HUES64 (cell line): ENCODE measurements around the gene MACROD2.

Experiments used
- H3K27ac ChIP-seq: 2 replicates; pipeline ENCODE4 v1.7.0; 2013; ENCODE audit warnings: low read depth, low read length, inconsistent platforms
- H3K27me3 ChIP-seq: 2 replicates; pipeline ENCODE4 v1.6.1; 2013; ENCODE audit warnings: mild to moderate bottlenecking, low read length; ENCODE audit not compliant: insufficient read depth
- H3K36me3 ChIP-seq: 2 replicates; pipeline ENCODE4 v1.6.1; 2013; ENCODE audit warnings: mild to moderate bottlenecking, low read length; ENCODE audit not compliant: insufficient read depth
- H3K4me1 ChIP-seq: 2 replicates; pipeline ENCODE4 v1.6.1; 2013; ENCODE audit warnings: mild to moderate bottlenecking, low read length, moderate library complexity; ENCODE audit not compliant: insufficient read depth
- H3K4me3 ChIP-seq: 2 replicates; pipeline ENCODE4 v1.5.1; 2013; ENCODE audit warnings: mild to moderate bottlenecking, low read length, moderate library complexity
- H3K9ac ChIP-seq: 2 replicates; pipeline ENCODE4 v1.6.1; 2013; ENCODE audit warnings: mild to moderate bottlenecking, low read depth, low read length
- H3K9me3 ChIP-seq: 2 replicates; pipeline ENCODE4 v1.6.1; 2013; ENCODE audit warnings: low read depth, low read length; ENCODE audit not compliant: insufficient read depth
- WGBS: fragments of 150-250, 120-280 bp; methylation state at CpG from one replicate; pipeline ENCODE4 v1.1.7; 2013; ENCODE audit warnings: missing lambda C conversion rate; 5-methylcytosine and 5-hydroxymethylcytosine counted together

The MACROD2 gene

DNA sequence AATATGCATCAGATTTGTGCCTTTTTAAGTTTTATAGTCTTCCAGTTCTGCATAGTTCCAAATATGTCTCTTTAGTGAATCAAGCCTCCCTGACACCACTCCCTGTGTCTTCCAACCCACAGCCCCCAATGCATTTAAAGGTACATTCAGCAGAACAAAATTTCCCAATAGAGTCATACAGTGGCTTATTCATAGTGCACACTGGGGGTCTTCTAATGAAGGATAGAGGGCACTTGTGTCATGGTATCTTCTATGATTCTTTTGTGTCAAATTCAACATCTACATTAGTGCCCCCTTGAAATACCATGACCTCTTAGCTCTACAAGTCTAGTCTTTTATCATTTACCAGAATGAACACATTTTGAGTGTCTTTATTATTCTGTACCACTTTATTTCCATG, 308.3 kb downstream of the MACROD2 start:
- Histone ChIP-seq H3K9me3 (no peaks in the 10 kb centered on the region), H3K4me1 (peaks cover 4% of the 10 kb centered on the region; the same call in 1 of the 2 replicates), H3K27me3 (no peaks in the 10 kb centered on the region), H3K36me3 (no peaks in the 10 kb centered on the region), H3K27ac (no peak overlapping the region), H3K4me3 (no peak overlapping the region), H3K9ac (no peak overlapping the region)

DNA sequence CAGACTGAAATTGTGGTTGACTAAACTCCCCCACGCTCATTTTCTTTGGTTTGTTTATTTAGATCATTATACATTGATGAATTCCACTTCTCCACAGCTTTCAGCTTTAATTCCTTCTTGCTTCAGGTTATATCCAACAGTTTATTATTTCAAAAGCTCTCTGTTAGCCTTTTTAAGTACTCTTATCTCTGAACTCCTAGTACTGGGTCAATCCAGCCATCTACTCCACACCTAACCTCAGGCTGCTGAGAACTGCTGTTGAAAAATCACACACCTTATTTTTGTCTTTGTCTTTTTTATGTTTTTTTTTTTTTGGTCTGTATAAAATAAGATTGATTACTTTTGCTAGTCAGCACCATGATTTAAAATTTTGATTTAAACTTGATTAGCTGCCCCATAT, 309.2 kb downstream of the MACROD2 start:
- no peaks in the 10 kb centered on the region for H3K27me3 ChIP-seq
- WGBS = 86% methylated on average over 1 of the region's 1 CpG
- no peak overlapping the region for H3K9ac ChIP-seq
- H3K27ac ChIP-seq = no peak overlapping the region
- H3K4me1 ChIP-seq = peaks cover 4% of the 10 kb centered on the region; the same call in 1 of the 2 replicates
- no peaks in the 10 kb centered on the region for H3K9me3 ChIP-seq
- no peaks in the 10 kb centered on the region for H3K36me3 ChIP-seq
- H3K4me3 ChIP-seq = no peak overlapping the region

DNA sequence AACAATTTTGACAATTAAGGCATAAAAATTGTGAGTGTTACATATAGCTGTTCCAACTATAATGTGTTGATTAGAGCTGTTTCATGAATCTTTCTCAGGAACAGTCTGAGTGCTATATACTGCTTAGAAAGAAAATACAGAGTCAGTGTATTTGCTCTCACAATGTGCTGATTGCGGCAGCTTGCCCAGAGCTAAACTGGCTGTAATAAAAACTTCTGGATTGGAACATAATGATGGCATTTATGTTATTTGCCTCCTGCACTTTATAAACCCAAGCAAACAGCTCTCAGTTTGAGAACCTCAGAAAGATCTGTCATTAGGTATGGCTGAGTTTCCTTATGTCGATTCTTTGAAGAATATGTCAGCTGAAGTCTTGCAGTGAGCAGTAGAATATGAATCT, 312.6 kb downstream of the MACROD2 start:
- WGBS = 97% methylated on average over 2 of the region's 2 CpGs
- Histone ChIP-seq H3K4me3 (no peak overlapping the region), H3K4me1 (peaks cover 4% of the 10 kb centered on the region; the same call in 1 of the 2 replicates), H3K9me3 (no peaks in the 10 kb centered on the region), H3K9ac (no peak overlapping the region), H3K36me3 (no peaks in the 10 kb centered on the region), H3K27ac (no peak overlapping the region), H3K27me3 (no peaks in the 10 kb centered on the region)

DNA sequence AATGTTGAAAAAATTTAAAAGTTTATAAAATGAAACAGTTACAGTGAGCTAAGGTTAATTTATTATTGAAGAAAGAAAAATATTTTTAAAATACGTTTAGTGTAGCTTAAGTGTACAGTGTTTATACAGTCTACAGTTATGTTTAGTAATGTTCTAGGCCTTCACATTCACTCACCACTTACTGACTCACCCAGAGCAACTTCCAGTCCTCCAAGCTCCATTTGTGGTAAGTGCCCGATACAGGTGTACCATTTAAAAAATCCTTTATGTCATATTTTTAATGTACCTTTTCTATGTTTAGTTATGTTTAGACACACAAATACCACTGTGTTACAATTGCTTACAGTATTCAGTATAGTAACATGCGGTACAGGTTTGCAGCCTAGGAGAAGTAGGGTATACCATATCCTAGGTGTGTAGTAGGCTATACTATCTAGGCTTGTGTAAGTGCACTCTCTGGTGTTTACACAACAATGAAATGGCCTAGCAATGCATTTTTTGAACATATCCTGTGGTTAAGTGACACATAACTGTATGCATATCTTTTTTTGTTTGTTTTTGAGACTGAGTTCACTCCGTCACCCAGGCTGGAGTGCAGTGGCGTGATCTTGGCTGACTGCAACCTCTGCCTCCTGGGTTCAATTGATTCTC, 315.8 kb downstream of the MACROD2 start:
- 95% methylated on average over 4 of the region's 5 CpGs for WGBS

DNA sequence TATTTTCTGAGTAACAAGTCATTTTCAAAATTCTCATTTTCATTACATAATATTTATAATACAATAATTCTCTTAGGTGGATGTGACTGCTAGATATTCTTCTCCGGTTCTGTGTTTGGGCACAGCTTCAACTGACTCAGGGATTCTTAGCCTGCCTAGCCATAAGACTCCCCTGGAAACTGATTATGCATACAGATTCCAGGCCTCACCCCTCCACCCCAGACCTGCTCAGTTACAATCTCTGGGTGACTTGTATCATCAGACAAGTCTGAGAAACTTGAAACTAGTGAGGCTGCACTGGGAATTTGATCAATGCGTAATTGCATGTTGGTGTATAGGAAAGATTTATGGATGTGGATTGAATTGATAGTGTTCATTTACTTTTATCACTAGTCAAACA, 316.7 kb downstream of the MACROD2 start:
- H3K27me3 ChIP-seq = no peaks in the 10 kb centered on the region
- H3K4me1 ChIP-seq = peaks cover 8% of the 10 kb centered on the region
- no peak overlapping the region for H3K9ac ChIP-seq
- H3K4me3 ChIP-seq = no peak overlapping the region
- no peaks in the 10 kb centered on the region for H3K9me3 ChIP-seq
- H3K27ac ChIP-seq = no peak overlapping the region
- 94% methylated on average over 2 of the region's 2 CpGs for WGBS
- H3K36me3 ChIP-seq = no peaks in the 10 kb centered on the region

More for the DNA sequence above, 315.8 kb downstream of the MACROD2 start:
- no peak overlapping the region for H3K9ac ChIP-seq
- no peaks in the 10 kb centered on the region for H3K36me3 ChIP-seq
- H3K9me3 ChIP-seq = no peaks in the 10 kb centered on the region
- no peak overlapping the region for H3K27ac ChIP-seq
- no peaks in the 10 kb centered on the region for H3K27me3 ChIP-seq
- no peak overlapping the region for H3K4me3 ChIP-seq
- H3K4me1 ChIP-seq = peaks cover 8% of the 10 kb centered on the region

DNA sequence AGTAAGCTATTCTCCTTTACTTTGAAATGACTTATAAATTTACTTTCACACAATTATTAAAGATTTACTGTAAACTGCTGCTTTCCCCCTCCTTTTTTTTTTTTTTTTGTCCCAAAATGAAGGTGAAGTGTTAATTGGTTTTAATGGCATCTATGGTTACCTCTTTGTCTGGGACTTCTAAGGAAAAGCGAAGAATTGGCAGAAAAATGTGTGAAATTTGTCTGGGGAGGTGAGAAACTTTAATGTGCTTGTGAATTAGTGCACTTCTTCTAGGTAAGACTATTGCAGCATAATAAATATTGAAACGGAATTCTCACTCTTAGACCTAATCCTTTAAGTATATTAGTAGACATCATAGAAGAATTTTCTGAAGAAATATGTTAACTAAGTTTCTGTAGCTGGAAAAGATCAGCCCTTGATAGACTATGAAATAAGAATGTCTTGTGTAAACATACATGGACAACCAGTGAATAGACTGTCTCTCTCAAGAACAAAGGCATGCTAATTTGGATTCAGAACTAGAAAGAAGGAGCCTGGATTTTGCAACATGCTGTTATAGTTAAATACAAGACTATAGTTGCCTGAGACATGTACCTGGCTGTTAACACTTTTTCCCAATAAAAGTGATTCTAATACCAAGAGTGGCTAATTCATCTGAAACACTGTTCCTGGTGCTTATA, 318.2 kb downstream of the MACROD2 start:
- Histone ChIP-seq H3K4me3 (no peak overlapping the region), H3K4me1 (peaks cover 8% of the 10 kb centered on the region), H3K9me3 (no peaks in the 10 kb centered on the region), H3K36me3 (no peaks in the 10 kb centered on the region), H3K27me3 (no peaks in the 10 kb centered on the region), H3K27ac (no peak overlapping the region), H3K9ac (no peak overlapping the region)
- 52% methylated on average over 1 of the region's 2 CpGs for WGBS

DNA sequence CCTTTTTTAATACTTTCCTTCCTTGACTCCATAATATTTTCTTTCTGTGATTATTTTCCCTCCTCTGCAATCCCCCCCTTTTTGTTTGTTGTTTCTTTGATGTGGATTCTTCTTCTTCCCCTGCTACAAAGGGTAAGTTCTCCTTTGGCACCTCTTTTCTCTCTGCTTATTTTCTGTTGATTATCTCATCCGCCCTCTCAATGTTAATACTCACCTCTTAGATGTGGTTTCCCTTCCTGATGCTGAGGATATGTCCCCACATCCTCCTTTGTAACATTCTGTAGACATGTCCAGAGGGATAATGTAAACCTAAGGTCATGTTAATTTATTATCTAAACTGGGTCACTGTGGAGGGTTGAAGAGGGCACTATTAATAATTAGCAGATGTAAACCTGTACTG, 324.4 kb downstream of the MACROD2 start:
- Histone ChIP-seq H3K4me3 (no peak overlapping the region), H3K27ac (no peak overlapping the region), H3K27me3 (no peaks in the 10 kb centered on the region), H3K4me1 (no peaks in the 10 kb centered on the region), H3K36me3 (no peaks in the 10 kb centered on the region; the same call in 1 of the 2 replicates), H3K9me3 (no peaks in the 10 kb centered on the region), H3K9ac (no peak overlapping the region)
- 86% methylated on average over 1 of the region's 1 CpG for WGBS

DNA sequence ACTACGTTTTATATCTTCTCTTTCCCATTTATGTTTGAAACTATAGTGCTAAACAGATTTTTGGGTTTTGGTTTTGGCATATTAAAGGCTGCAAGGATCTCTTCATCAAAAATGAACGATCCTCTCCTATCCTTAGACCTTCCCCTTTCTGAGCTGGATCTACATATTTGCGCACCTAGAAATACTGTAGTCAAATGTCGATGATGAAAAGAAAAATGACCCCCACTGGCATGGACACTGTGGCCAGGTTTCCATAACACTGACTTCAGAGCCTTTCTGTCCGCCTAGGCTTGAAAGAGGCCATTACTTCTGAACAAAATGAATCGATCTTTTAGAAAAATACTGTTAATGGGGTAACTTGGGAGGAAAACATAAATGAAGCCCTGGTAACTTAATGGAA, 336.3 kb downstream of the MACROD2 start:
- peaks cover 16% of the 10 kb centered on the region; the same call in 1 of the 2 replicates for H3K36me3 ChIP-seq
- no peaks in the 10 kb centered on the region for H3K9me3 ChIP-seq
- no peak overlapping the region for H3K27ac ChIP-seq
- peaks cover 50% of the 10 kb centered on the region for H3K4me1 ChIP-seq
- peak overlapping the region; percentile 19; the same call in 1 of the 2 replicates for H3K4me3 ChIP-seq
- H3K9ac ChIP-seq = no peak overlapping the region
- WGBS = 72% methylated on average over 5 of the region's 6 CpGs
- H3K27me3 ChIP-seq = peaks cover 5% of the 10 kb centered on the region; the same call in 1 of the 2 replicates

DNA sequence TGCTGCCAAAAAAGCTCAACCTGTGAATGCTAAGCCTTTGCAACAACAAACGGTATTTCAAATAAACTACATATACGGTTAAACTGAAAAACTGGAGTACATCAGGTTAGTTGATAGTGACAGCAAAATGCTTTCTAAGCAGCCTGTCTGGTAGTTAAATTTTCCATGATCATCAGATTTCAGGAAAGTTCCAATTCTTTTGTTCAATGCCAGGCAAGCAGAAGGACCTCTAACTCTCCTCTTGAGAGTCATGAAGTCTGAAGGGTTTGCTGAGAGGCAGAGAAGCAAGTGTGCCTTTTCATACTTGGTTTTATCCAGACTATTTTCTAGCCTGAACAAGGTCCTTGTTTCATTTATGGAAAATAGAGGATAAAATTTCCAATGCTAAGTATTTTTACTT, 337.6 kb downstream of the MACROD2 start:
- Histone ChIP-seq H3K9me3 (no peaks in the 10 kb centered on the region), H3K4me1 (peaks cover 52% of the 10 kb centered on the region), H3K27me3 (peaks cover 5% of the 10 kb centered on the region; the same call in 1 of the 2 replicates), H3K27ac (no peak overlapping the region), H3K4me3 (peak overlapping the region; percentile 46; the same call in 1 of the 2 replicates), H3K36me3 (peaks cover 9% of the 10 kb centered on the region; the same call in 1 of the 2 replicates), H3K9ac (peak overlapping the region; percentile 17; the same call in 1 of the 2 replicates)
- 82% methylated on average over 2 of the region's 2 CpGs for WGBS

DNA sequence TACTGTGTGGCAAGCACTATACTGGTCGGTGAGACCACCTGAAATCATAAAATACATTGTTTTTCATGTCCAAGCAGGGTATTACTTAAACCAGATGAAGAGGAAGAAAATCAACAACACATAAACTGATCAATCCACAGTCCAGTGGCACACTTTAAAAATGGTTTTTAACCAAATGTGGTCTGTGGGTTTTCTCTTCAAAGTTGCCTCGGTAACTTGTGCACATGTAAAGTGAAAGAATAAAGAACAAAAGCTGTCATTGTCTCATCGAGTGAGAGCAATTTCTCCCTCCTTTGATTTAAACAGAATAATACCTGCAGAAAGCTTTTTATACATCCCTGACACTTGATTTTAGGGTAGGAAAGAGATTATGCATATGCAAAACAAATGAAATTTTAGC, 338.4 kb downstream of the MACROD2 start:
- H3K9me3 ChIP-seq = no peaks in the 10 kb centered on the region
- 64% methylated on average over 3 of the region's 3 CpGs for WGBS
- H3K36me3 ChIP-seq = peaks cover 2% of the 10 kb centered on the region; the same call in 1 of the 2 replicates
- peak overlapping the region; percentile 46; the same call in 1 of the 2 replicates for H3K4me3 ChIP-seq
- peaks cover 52% of the 10 kb centered on the region for H3K4me1 ChIP-seq
- no peak overlapping the region for H3K27ac ChIP-seq
- H3K27me3 ChIP-seq = peaks cover 5% of the 10 kb centered on the region; the same call in 1 of the 2 replicates
- peak overlapping the region; percentile 7; the same call in 1 of the 2 replicates for H3K9ac ChIP-seq

DNA sequence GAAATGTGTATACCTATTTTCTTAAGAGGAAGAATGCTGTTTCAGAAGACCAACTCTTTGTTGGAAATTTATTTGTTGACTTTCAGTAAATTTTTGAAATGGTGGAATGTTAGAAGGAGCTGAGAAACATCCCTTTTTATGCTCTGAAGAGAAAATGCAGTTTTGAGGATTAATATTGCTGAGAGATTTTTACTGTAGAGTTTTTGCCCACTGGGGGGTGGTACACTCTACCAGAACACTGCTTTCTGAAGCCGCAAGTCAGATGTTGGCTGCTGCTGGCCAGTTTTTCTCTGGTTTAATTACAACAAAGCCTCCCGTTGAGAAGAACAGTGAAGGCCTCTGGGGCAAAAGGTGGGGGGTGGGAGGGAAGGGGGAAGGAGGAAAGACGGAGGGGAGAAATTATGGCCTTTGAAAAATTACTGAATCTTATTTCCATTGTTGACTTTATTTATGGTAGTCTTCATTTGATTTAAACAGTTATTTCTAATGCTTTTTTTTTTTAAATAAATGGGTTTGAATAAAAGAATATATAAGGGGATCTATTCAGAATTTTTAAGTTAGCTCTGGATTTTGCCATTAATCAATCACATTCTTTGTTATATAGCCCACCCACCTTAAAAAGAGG, 339.1 kb downstream of the MACROD2 start:
- peaks cover 5% of the 10 kb centered on the region; the same call in 1 of the 2 replicates for H3K27me3 ChIP-seq
- no peak overlapping the region for H3K27ac ChIP-seq
- WGBS = 13% methylated on average over 3 of the region's 3 CpGs
- peak overlapping the region; percentile 53; the same call in 1 of the 2 replicates for H3K9ac ChIP-seq
- H3K4me3 ChIP-seq = peak overlapping the region; percentile 72; the same call in 1 of the 2 replicates
- no peaks in the 10 kb centered on the region for H3K9me3 ChIP-seq
- H3K4me1 ChIP-seq = peaks cover 52% of the 10 kb centered on the region
- no peaks in the 10 kb centered on the region; the same call in 1 of the 2 replicates for H3K36me3 ChIP-seq
